Mesodermal cell (in vitro differentiated cells): ENCODE results near the gene RRP12. TPM values are rescaled to one million over a fixed set of nuclear protein-coding genes. Genes with fewer than 3 reads are reported as not detected.
A peak's percentile ranks its signal among the peaks of the same experiment; 100 is the strongest.

Source experiments
- H3K27ac ChIP-seq: 2 replicates; pipeline ENCODE4 v1.7.0; 2013; ENCODE audit warnings: mild to moderate bottlenecking, low read depth, low read length, moderate library complexity; ENCODE audit not compliant: severe bottlenecking
- H3K36me3 ChIP-seq: 2 replicates; pipeline ENCODE4 v1.7.1; 2013; ENCODE audit warnings: mild to moderate bottlenecking, low read length, moderate library complexity; ENCODE audit not compliant: control insufficient read depth, insufficient read depth
- H3K4me1 ChIP-seq: one replicate; pipeline ENCODE4 v1.7.1; 2013; ENCODE audit warnings: mild to moderate bottlenecking, low read length; ENCODE audit not compliant: insufficient read depth, control insufficient read depth, poor library complexity, severe bottlenecking
- H3K4me3 ChIP-seq: 2 replicates; pipeline ENCODE4 v1.7.0; 2013; ENCODE audit warnings: low read length, control low read depth, mild to moderate bottlenecking; ENCODE audit not compliant: insufficient read depth, poor library complexity, severe bottlenecking; ENCODE audit errors: extremely low read depth
- H3K9me3 ChIP-seq: 2 replicates; pipeline ENCODE4 v1.7.1; 2013; ENCODE audit warnings: mild to moderate bottlenecking, low read length, moderate library complexity; ENCODE audit not compliant: control insufficient read depth
- WGBS, 2 experiments: methylation state at CpG; one replicate each; pipeline ENCODE4 v1.1.5; 2013; ENCODE audit warnings: missing lambda C conversion rate in 2 of 2; ENCODE audit not compliant: insufficient coverage in 2 of 2; 5-methylcytosine and 5-hydroxymethylcytosine counted together
- polyA plus RNA-seq, 2 experiments: library from polyadenylated mRNA; stranded (reverse); fragments of 50-300 nt; gene quantifications; one replicate each; pipeline ENCODE4 v1.2.3, GENCODE V29; 2013

RRP12 gene, protein sequence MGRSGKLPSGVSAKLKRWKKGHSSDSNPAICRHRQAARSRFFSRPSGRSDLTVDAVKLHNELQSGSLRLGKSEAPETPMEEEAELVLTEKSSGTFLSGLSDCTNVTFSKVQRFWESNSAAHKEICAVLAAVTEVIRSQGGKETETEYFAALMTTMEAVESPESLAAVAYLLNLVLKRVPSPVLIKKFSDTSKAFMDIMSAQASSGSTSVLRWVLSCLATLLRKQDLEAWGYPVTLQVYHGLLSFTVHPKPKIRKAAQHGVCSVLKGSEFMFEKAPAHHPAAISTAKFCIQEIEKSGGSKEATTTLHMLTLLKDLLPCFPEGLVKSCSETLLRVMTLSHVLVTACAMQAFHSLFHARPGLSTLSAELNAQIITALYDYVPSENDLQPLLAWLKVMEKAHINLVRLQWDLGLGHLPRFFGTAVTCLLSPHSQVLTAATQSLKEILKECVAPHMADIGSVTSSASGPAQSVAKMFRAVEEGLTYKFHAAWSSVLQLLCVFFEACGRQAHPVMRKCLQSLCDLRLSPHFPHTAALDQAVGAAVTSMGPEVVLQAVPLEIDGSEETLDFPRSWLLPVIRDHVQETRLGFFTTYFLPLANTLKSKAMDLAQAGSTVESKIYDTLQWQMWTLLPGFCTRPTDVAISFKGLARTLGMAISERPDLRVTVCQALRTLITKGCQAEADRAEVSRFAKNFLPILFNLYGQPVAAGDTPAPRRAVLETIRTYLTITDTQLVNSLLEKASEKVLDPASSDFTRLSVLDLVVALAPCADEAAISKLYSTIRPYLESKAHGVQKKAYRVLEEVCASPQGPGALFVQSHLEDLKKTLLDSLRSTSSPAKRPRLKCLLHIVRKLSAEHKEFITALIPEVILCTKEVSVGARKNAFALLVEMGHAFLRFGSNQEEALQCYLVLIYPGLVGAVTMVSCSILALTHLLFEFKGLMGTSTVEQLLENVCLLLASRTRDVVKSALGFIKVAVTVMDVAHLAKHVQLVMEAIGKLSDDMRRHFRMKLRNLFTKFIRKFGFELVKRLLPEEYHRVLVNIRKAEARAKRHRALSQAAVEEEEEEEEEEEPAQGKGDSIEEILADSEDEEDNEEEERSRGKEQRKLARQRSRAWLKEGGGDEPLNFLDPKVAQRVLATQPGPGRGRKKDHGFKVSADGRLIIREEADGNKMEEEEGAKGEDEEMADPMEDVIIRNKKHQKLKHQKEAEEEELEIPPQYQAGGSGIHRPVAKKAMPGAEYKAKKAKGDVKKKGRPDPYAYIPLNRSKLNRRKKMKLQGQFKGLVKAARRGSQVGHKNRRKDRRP (N-terminal part only)
- polyA plus RNA-seq (2013, experiment 1 of 2) = 16.0 TPM
- 13.2 TPM for polyA plus RNA-seq (2013, experiment 2 of 2)

DNA sequence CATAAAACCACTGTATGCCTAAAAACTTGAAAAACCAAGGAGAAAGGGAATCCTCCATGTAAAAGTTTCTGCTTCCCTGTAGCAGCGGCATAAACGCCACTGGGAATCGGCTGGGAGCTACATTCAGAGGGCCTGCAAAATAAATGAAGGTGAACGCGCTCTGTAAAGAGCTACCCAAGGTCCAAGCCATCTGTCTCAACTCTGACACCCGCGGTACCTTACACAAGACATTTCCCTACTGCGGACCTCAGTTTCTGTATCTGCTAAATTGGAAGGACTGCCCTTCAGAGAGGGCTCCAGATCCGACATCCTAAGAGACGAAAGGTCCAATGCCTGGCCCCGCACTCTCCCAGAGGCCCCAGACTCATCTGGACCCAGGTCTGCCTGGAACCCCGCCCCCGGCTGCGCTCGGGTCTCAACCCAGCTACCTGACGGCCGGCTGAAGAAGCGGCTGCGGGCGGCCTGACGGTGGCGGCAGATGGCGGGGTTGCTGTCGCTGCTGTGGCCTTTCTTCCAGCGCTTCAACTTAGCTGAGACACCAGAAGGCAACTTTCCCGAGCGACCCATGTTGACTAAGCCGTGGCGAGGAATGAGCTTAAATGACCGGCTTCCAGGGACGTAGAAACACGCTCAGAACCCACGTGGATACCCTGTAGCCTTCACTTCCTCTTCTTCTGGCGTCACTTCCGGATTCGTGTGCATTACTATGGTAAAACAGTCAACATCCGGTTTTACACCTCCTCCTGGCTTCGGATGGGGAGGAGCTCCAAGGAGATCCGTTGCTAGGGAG is at the start of gene RRP12:
Gene RRP12 (minus strand): TSS at position 676 of the 790 bp plus-strand sequence. CDS start 109 bp downstream, at position 567.
- H3K9me3 ChIP-seq = no peaks in the 10 kb centered on the region
- peak within 1 kb of the TSS; percentile 74 for H3K4me3 ChIP-seq
- H3K27ac ChIP-seq = peak within 1 kb of the TSS; percentile 96
- peaks cover 20% of the 10 kb centered on the region for H3K36me3 ChIP-seq
- WGBS, 2 experiments = 0% methylated on average over 21 to 35 of the region's 39 CpGs
- peaks cover 5% of the 10 kb centered on the region for H3K4me1 ChIP-seq

DNA sequence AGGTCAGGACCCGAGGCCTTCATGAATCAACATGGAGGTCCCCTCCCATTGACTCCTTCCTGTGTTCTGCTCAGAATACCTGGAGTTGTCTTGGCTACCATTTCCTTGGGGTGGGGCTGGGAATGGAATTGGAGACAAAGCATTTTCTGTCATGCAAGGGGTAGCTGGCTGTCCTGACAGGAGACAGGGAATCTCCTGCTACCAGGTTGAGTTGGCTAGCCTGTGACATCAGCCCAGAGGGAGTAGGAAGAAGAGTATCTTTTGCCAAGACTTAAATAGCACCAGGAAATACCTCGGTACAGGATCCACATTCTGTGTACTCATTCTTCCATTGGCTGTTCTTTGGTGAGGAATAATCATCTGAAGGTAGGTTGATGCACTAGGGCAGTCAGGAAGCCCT is 49.7 kb upstream of the RRP12 start:
- H3K36me3 ChIP-seq = peaks cover 66% of the 10 kb centered on the region
- no peak overlapping the region for H3K27ac ChIP-seq
- WGBS, 2 experiments = 88 to 100% methylated on average over 1 of the region's 2 CpGs
- peaks cover 11% of the 10 kb centered on the region for H3K4me1 ChIP-seq
- no peak overlapping the region for H3K4me3 ChIP-seq
- no peaks in the 10 kb centered on the region for H3K9me3 ChIP-seq

DNA sequence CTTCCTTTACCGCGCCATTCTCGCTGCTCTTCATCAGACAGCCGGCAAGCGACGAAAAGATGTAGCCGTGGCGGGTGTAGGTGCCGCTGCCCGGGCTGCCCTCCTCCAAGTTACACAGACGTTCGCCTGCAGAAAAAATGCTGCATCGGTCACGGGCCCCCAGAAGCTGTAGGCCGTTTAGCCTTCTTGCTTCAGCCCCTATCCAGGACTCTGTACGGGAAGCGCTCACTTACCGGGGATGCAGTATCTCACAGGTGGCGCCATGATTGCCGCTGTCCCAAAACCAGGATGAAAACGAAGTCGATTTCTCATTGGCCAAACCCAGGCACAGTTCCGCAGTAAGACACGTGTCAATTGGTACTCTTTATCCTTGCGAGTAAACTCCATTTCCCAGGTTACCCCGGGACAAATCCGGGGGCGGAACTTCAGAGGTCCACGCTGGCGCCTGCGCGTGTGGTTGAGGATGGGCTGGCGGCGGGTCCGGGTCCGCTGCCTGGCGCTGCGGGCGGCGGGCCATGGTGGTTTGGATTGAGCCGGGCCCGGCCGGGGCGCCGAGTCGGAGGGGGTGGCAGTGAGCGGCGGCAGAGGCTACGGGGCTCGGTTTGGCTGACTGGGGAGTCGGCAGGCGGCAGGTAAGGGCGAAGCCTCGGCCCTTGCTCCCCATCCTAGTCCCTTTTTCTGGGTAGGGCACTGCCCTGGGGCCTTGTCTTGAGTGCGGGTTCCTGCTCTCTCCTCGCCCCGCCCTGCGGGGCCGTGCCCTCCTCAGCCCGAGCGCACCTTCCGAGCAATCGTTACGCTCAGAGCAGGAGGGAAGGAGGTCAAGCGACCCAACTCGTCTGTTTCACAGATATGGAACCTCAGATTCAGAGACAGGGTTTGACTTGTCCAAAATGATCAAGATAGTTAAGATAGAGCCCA is 44.8 kb upstream of the RRP12 start, which contains the start of the genes EXOSC1 and ZDHHC16:
Gene EXOSC1 (minus strand): TSS at position 285 of the 918 bp plus-strand sequence. CDS start 21 bp downstream, at position 264.
Gene ZDHHC16 (plus strand): TSS at position 454 of the 918 bp plus-strand sequence. CDS start 5,501 bp downstream, outside the sequence.
- H3K36me3 ChIP-seq = peaks cover 40% of the 10 kb centered on the region
- peak within 1 kb of the TSS; percentile 93 for H3K4me3 ChIP-seq
- 1% methylated on average over 50 to 53 of the region's 66 CpGs for WGBS, 2 experiments
- no peaks in the 10 kb centered on the region for H3K9me3 ChIP-seq
- peaks cover 14% of the 10 kb centered on the region for H3K4me1 ChIP-seq
- peak within 1 kb of the TSS; percentile 53 for H3K27ac ChIP-seq

DNA sequence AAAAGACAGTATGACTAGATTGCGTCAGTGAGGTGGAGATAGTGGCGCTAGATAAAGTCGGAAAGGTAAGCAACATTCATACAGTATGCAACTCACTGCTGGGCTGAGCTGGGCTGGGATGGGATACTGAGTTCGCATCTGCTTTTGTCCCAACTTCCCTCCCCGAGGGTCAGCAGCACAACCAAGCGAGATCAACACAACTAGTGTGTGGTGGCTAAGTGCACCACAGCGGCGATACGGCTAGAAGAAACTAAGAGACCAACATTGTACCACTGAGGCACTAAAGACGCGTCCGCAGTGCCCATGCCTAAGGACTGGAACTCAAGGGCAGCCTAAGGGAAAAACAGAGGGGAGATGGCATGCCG is 44.2 kb upstream of the RRP12 start:
- WGBS, 2 experiments = 2 to 9% methylated on average over 9 to 12 of the region's 13 CpGs
- H3K36me3 ChIP-seq = peaks cover 38% of the 10 kb centered on the region
- no peaks in the 10 kb centered on the region for H3K9me3 ChIP-seq
- peaks cover 14% of the 10 kb centered on the region for H3K4me1 ChIP-seq
- peak overlapping the region; percentile 53 for H3K27ac ChIP-seq
- H3K4me3 ChIP-seq = peak overlapping the region; percentile 93

DNA sequence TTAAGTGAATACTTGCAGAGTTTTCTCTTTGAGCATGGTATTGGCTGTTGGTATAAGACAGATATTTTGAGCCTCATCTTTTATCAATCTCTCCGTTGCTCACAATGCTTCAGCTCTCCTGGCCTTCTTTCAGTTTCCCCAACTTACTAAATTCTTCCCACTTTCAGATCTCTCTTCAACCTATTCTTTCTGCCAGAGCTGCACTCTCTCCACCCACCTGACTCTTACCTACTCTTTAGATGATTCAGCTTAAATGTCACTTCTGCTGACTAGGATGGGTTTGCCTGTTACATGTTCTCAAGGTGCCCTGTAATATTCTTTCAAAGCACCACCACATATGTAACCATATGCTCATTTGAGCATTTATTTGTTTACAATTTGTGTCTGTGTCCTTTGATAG is 43.1 kb upstream of the RRP12 start:
- H3K4me3 ChIP-seq = no peak overlapping the region
- no peak overlapping the region for H3K27ac ChIP-seq
- WGBS, 2 experiments = 86 to 100% methylated on average over 1 of the region's 1 CpG
- peaks cover 14% of the 10 kb centered on the region for H3K4me1 ChIP-seq
- H3K9me3 ChIP-seq = no peaks in the 10 kb centered on the region
- H3K36me3 ChIP-seq = peaks cover 43% of the 10 kb centered on the region

DNA sequence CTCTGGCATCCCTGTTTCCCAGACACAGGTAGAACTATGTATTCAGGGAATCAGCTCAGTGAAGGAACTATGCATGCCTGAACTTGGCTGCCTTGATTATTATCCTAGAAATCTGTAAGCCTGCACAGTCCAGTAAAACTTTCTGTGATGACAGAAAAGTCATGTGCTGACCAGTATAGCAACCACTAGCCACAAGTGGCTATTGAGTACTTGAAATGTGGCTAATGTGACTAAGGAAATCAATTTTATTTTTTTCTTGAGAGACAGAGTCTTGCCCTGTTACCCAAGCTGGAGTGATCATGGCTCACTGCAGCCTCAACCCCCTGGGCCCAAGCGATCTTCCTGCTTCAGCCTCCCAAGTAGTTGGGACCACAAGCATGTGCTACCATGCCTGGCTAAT is 41.1 kb upstream of the RRP12 start:
- Histone ChIP-seq H3K36me3 (peaks cover 54% of the 10 kb centered on the region), H3K27ac (no peak overlapping the region), H3K9me3 (no peaks in the 10 kb centered on the region), H3K4me1 (peaks cover 9% of the 10 kb centered on the region), H3K4me3 (no peak overlapping the region)
- WGBS, 2 experiments = 93 to 100% methylated on average over 1 of the region's 1 CpG

DNA sequence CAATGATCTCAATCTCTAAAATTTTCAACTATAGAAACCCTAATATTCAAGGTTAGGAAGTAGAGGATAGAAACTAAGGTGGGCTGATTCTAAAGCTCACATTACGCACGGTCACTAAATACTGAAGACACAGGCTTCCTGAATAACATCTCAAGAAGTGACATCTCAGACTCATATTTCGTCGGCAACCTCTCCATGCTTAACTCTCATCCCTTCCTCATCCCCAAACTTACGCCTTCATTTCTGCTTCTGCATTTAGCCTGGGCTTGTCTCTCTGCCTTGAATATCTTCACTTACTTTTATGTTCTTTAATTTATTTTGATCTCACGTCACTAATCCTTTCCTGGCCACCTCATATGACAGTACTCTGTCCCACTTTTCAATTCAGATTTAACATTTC is 34.1 kb upstream of the RRP12 start:
- no peak overlapping the region for H3K27ac ChIP-seq
- 86 to 94% methylated on average over 5 of the region's 6 CpGs for WGBS, 2 experiments
- peaks cover 82% of the 10 kb centered on the region for H3K36me3 ChIP-seq
- H3K4me1 ChIP-seq = no peaks in the 10 kb centered on the region
- H3K9me3 ChIP-seq = no peaks in the 10 kb centered on the region
- no peak overlapping the region for H3K4me3 ChIP-seq

DNA sequence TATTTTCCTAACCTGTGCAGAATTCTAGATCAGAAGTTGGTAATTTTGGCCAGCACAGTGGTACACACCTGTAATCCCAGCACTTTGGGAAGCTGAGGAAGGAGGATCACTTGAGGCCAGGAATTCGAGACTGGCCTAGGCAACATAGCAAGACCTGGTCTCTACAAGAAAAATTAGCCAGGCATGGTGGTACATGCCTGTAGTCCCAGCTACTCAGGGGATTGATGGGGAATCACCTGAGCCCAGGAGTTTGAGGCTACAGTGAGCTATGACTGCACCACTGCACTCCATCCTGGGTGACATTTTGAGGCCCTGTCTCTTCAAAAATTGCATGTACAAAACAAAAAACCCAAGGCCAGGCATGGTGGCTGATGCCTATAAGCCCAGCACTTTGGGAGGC is 33.4 kb upstream of the RRP12 start:
- Histone ChIP-seq H3K4me3 (no peak overlapping the region), H3K36me3 (peaks cover 84% of the 10 kb centered on the region), H3K27ac (no peak overlapping the region), H3K4me1 (no peaks in the 10 kb centered on the region), H3K9me3 (no peaks in the 10 kb centered on the region)
- 89 to 100% methylated on average over 1 of the region's 1 CpG for WGBS, 2 experiments

DNA sequence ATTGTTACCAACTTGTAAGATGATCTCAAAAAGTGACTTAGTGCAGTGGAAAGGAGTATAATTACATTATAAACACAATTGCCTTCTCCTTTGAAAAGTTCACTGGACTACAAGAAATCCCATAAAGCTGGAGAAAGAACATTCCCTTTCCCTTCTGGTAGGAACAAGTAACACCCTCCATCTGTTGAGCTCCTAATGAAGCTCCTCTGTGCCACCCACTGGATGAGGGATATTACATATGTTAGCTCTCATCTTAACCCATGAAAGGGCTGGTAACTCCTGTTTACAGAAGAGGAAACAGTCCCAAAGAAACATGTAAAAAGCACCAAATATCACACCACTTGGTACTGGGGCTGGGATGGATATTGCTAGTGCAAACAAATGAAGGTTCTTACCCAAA is 32.9 kb upstream of the RRP12 start:
- no peak overlapping the region for H3K4me3 ChIP-seq
- H3K9me3 ChIP-seq = no peaks in the 10 kb centered on the region
- peaks cover 83% of the 10 kb centered on the region for H3K36me3 ChIP-seq
- H3K4me1 ChIP-seq = no peaks in the 10 kb centered on the region
- no peak overlapping the region for H3K27ac ChIP-seq
